Endothelial cell of hepatic sinusoid (primary cell): ENCODE results near the gene KRT33A.

Experiments used
- in situ Hi-C: cut with HindIII; loops from 2 replicates; pipeline ENCODE4 v1.10.0; 2017; ENCODE audit warnings: low sequenced_read_pairs

The KRT33A gene

GRCh38 chr17:41331606-41332005, 19.0 kb downstream of the KRT33A start:
- in situ Hi-C loops = no loop called here

GRCh38 chr17:41329279-41329948, 21.2 kb downstream of the KRT33A start:
- in situ Hi-C loops = no loop called here

- in situ Hi-C loops = no loop called here
Observed at GRCh38 chr17:41328207-41328606, 22.4 kb downstream of the KRT33A start.

GRCh38 chr17:41327411-41328120, 23.1 kb downstream of the KRT33A start:
- in situ Hi-C loops = no loop called here

GRCh38 chr17:41326173-41327145, 24.2 kb downstream of the KRT33A start:
- in situ Hi-C loops = no loop called here

- in situ Hi-C loops = no loop called here
Observed at GRCh38 chr17:41325611-41326010, 25.0 kb downstream of the KRT33A start.

GRCh38 chr17:41325126-41325525, 25.5 kb downstream of the KRT33A start:
- in situ Hi-C loops = no loop called here

- in situ Hi-C loops = no loop called here
Observed at GRCh38 chr17:41324180-41325075, 26.2 kb downstream of the KRT33A start.

GRCh38 chr17:41322903-41323895, 27.4 kb downstream of the KRT33A start:
- in situ Hi-C loops = no loop called here

GRCh38 chr17:41322094-41322902, 28.3 kb downstream of the KRT33A start:
- in situ Hi-C loops = no loop called here

- in situ Hi-C loops = no loop called here
Observed at GRCh38 chr17:41318231-41318630, 32.4 kb downstream of the KRT33A start.

GRCh38 chr17:41315814-41316445, 34.7 kb downstream of the KRT33A start:
- in situ Hi-C loops = no loop called here

GRCh38 chr17:41315204-41315794, 35.3 kb downstream of the KRT33A start, which contains the start of gene KRTAP17-1:
KRTAP17-1 (minus strand) TSS chr17:41315710; CDS start chr17:41315650, 60 bp downstream.
- in situ Hi-C loops = no loop called here

- in situ Hi-C loops = no loop called here
Observed at GRCh38 chr17:41311111-41311510, 39.5 kb downstream of the KRT33A start.

- in situ Hi-C loops = no loop called here
Observed at GRCh38 chr17:41308918-41309359, 41.7 kb downstream of the KRT33A start, which contains the start of gene KRTAP16-1. KRTAP16-1 (minus strand) TSS chr17:41309309; CDS start chr17:41309253, 56 bp downstream.

GRCh38 chr17:41308251-41308917, 42.2 kb downstream of the KRT33A start:
- in situ Hi-C loops = no loop called here

- in situ Hi-C loops = no loop called here
Observed at GRCh38 chr17:41307647-41308046, 43.0 kb downstream of the KRT33A start.
